Body of pancreas (tissue), 4 donors: ENCODE data around the gene SVBP.

ENCODE experiments used
- POLR2A ChIP-seq, 3 donors: fragments of 450-650 bp; IDR thresholded peaks; one replicate each; pipeline ENCODE4 v1.6.1; 2016; ENCODE audit warnings: antibody characterized with exemption in 3 of 3, mild to moderate bottlenecking in 2 of 3
- TF ChIP-seq, protein P1 (sequence below), 7 experiments: fragments of 450-650 bp in 4 of 7; fragments of 200-600 bp in 3 of 7; sonication (generic) in 3 of 7; IDR thresholded peaks; one replicate each; pipeline ENCODE4 v1.5.1; 2016 to 2019; ENCODE audit warnings: antibody characterized with exemption in 7 of 7

DNA sequence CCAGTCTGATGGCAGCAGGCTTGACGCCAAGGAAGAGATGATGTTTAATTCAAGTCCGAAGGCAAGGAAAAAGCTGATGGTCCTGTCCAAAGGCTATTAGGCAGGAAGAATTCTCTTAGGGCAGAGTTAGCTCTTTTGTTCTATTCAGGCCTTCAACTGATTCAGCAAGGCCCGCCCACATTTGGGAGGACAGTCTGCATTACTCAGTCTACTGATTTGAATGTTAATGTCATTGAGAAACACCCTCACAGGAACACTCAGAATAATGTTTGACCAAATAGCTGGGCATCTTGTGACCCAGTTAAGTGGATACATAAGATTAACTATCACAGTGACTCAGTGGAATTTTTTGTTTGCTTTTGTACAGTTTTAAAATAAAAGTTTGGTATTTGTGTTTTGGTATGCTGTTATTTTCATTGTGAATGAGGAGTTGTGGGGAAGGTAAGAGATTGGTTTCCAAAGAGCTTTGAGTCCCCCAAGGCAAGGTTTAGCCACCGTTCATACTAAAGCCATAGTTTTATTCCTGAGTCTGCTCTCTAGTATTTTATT, 27.5 kb upstream of the SVBP start:
- TF ChIP-seq, protein P1, sequence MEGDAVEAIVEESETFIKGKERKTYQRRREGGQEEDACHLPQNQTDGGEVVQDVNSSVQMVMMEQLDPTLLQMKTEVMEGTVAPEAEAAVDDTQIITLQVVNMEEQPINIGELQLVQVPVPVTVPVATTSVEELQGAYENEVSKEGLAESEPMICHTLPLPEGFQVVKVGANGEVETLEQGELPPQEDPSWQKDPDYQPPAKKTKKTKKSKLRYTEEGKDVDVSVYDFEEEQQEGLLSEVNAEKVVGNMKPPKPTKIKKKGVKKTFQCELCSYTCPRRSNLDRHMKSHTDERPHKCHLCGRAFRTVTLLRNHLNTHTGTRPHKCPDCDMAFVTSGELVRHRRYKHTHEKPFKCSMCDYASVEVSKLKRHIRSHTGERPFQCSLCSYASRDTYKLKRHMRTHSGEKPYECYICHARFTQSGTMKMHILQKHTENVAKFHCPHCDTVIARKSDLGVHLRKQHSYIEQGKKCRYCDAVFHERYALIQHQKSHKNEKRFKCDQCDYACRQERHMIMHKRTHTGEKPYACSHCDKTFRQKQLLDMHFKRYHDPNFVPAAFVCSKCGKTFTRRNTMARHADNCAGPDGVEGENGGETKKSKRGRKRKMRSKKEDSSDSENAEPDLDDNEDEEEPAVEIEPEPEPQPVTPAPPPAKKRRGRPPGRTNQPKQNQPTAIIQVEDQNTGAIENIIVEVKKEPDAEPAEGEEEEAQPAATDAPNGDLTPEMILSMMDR (IDR thresholded peaks at IDR 0.05) = no peak
- TF ChIP-seq POLR2A (IDR thresholded peaks at IDR 0.05) = no peak
